GM18909 (cell line): ENCODE data around the gene RPTOR.
"Not testable (repeated sequence)": the region's sequence is repeated elsewhere in the genome, so short reads cannot be mapped to it uniquely, and the experiment has no call there.

ENCODE experiments used
- ATAC-seq: cut with Tn5 transposase; IDR thresholded peaks from one replicate; pipeline ENCODE4 v1.9.1; 2021; ENCODE audit warnings: mild to moderate bottlenecking; ENCODE audit not compliant: unreplicated experiment, poor library complexity

RPTOR gene

GRCh38 chr17:80786887-80787286 lies 242.2 kb downstream of the RPTOR start:
- no peak for ATAC-seq

GRCh38 chr17:80787881-80788280 lies 243.2 kb downstream of the RPTOR start:
- ATAC-seq = no peak

- ATAC-seq = peak; percentile 31
Measured at GRCh38 chr17:80789356-80789902, 244.8 kb downstream of the RPTOR start.

GRCh38 chr17:80790021-80790765 lies 245.6 kb downstream of the RPTOR start:
- peak; percentile 64 for ATAC-seq

- no peak for ATAC-seq
Measured at GRCh38 chr17:80790981-80791742, 246.5 kb downstream of the RPTOR start.

- ATAC-seq = no peak
Measured at GRCh38 chr17:80791758-80792284, 247.2 kb downstream of the RPTOR start.

- no peak for ATAC-seq
Measured at GRCh38 chr17:80792373-80792781, 247.7 kb downstream of the RPTOR start.

GRCh38 chr17:80793421-80793820 lies 248.8 kb downstream of the RPTOR start:
- ATAC-seq = no peak

GRCh38 chr17:80793851-80794267 lies 249.2 kb downstream of the RPTOR start:
- ATAC-seq = no peak

GRCh38 chr17:80794281-80795089 lies 249.8 kb downstream of the RPTOR start:
- ATAC-seq = no peak

- ATAC-seq = no peak
Measured at GRCh38 chr17:80795090-80795580, 250.5 kb downstream of the RPTOR start.

- no peak for ATAC-seq
Measured at GRCh38 chr17:80795754-80796153, 251.1 kb downstream of the RPTOR start.

- no peak for ATAC-seq
Measured at GRCh38 chr17:80796430-80796861, 251.8 kb downstream of the RPTOR start.

GRCh38 chr17:80797222-80797621 lies 252.6 kb downstream of the RPTOR start:
- ATAC-seq = not testable (repeated sequence)

- no peak for ATAC-seq
Measured at GRCh38 chr17:80797741-80798594, 253.3 kb downstream of the RPTOR start.

GRCh38 chr17:80798595-80799537 lies 254.2 kb downstream of the RPTOR start:
- ATAC-seq = no peak

- ATAC-seq = no peak
Measured at GRCh38 chr17:80799538-80800480, 255.2 kb downstream of the RPTOR start.
